GM12878 (cell line): Measurements from ENCODE around the gene GKN2. TPM values are rescaled to one million over a fixed set of nuclear protein-coding genes. Genes with fewer than 3 reads are reported as not detected.

Source experiments
- ATAC-seq: fragments of 200-7000 bp; cut with Tn5 transposase; 3 replicates; pipeline ENCODE4 v1.9.1; 2020; ENCODE audit warnings: mild to moderate bottlenecking, moderate library complexity
- BruUV-seq: library from RNA; stranded (reverse); fragments of 400-500 nt; replicated peaks from 2 replicates; lab custom pipeline; 2021; lab: Mats Ljungman, UMichigan
- CTCF ChIA-PET: fragments of 300-600 bp; sonication (Branson Sonifier 250); formaldehyde crosslinking; extraction: SDS; loops from one replicate; lab custom pipeline; 2021; ENCODE audit warnings: inconsistent platforms; lab: Yijun Ruan, JAX
- POLR2A ChIA-PET: fragments of 350-600 bp; formaldehyde crosslinking; extraction: SDS; loops from one replicate; lab custom pipeline; 2021; ENCODE audit warnings: inconsistent platforms; lab: Charles Lee
- RAD21 ChIA-PET: fragments of 300-600 bp; sonication (Branson Sonifier 250); formaldehyde crosslinking; loops from one replicate; lab custom pipeline; 2023; ENCODE audit warnings: antibody characterized with exemption; ENCODE audit not compliant: unreplicated experiment; lab: Charles Lee
- SMC1A ChIA-PET: fragments of 300-600 bp; sonication (Branson Sonifier 250); formaldehyde crosslinking; loops from one replicate; lab custom pipeline; 2023; ENCODE audit not compliant: unreplicated experiment, uncharacterized antibody; lab: Charles Lee
- DNase-seq: peaks from one replicate; pipeline ENCODE4 v3.0.0-alpha.2; 2011; ENCODE audit warnings: low read depth, low spot score
- FAIRE-seq: peaks from 3 replicates; lab custom pipeline; 2011; peaks lifted over from hg19 to GRCh38; lab: Jason Lieb, UNC
- H2AFZ ChIP-seq: 2 replicates; pipeline ENCODE4 v1.6.0; 2011; ENCODE audit warnings: low read depth, low read length, control low read depth; ENCODE audit not compliant: control insufficient read depth
- H3K27ac ChIP-seq: 2 replicates; pipeline ENCODE4 v1.5.1; 2011; ENCODE audit warnings: control low read depth; ENCODE audit not compliant: control insufficient read depth, insufficient read depth
- H3K27me3 ChIP-seq, 2 experiments: replicated peaks in 1 of 2; 2 replicates each; pipeline versions ENCODE4 v1.6.0 to v1.6.1; 2011; ENCODE audit warnings: low read length in 1 of 2; ENCODE audit not compliant: control insufficient read depth in 2 of 2, insufficient read depth in 2 of 2
- H3K36me3 ChIP-seq, 2 experiments: 2 replicates each; pipeline ENCODE4 v1.5.1; 2011; ENCODE audit warnings: low read length in 1 of 2; ENCODE audit not compliant: control insufficient read depth in 2 of 2, insufficient read depth in 2 of 2
- H3K4me1 ChIP-seq: 2 replicates; pipeline ENCODE4 v1.6.1; 2011; ENCODE audit warnings: mild to moderate bottlenecking, low read length, moderate library complexity, mixed read lengths; ENCODE audit not compliant: control insufficient read depth, insufficient read depth
- H3K4me2 ChIP-seq: 2 replicates; pipeline ENCODE4 v1.6.0; 2011; ENCODE audit warnings: control low read depth; ENCODE audit not compliant: control insufficient read depth, insufficient read depth
- H3K4me3 ChIP-seq: fragments of 200-600 bp; sonication (generic); 2 replicates; pipeline ENCODE4 v1.5.1; 2016
- H3K79me2 ChIP-seq: 2 replicates; pipeline ENCODE4 v1.6.0; 2011; ENCODE audit warnings: low read length; ENCODE audit not compliant: control insufficient read depth, insufficient read depth
- H3K9ac ChIP-seq: 2 replicates; pipeline ENCODE4 v1.8.0; 2011; ENCODE audit warnings: low read length, control low read depth, mixed read lengths; ENCODE audit not compliant: control insufficient read depth, insufficient read depth
- H3K9me3 ChIP-seq: replicated peaks from 3 replicates; pipeline ENCODE4 v1.5.1; 2011; ENCODE audit warnings: mild to moderate bottlenecking, low read length; ENCODE audit not compliant: control insufficient read depth, insufficient read depth
- H4K20me1 ChIP-seq: 2 replicates; pipeline ENCODE4 v1.6.0; 2011; ENCODE audit not compliant: control insufficient read depth, insufficient read depth
- BRCA1 ChIP-seq: IDR thresholded peaks from 2 replicates; pipeline ENCODE4 v1.6.1; 2011; ENCODE audit warnings: low read depth, low read length, improper control_type of control experiment
- CBX3 ChIP-seq: fragments of 200-600 bp; sonication (generic); IDR thresholded peaks from 2 replicates; pipeline ENCODE4 v1.6.1; 2016; ENCODE audit warnings: low read depth, borderline replicate concordance
- CREM ChIP-seq: IDR thresholded peaks from 2 replicates; pipeline ENCODE4 v1.6.1; 2014; ENCODE audit warnings: antibody characterized with exemption, low read depth
- EZH2 ChIP-seq: IDR thresholded peaks from 2 replicates; pipeline ENCODE4 v1.6.1; 2012; ENCODE audit warnings: low read depth, mild to moderate bottlenecking, control low read depth, inconsistent platforms, low read length, borderline replicate concordance; ENCODE audit not compliant: control insufficient read depth
- FOS ChIP-seq: IDR thresholded peaks from 3 replicates; pipeline ENCODE4 v1.6.1; 2011; ENCODE audit warnings: borderline replicate concordance; ENCODE audit not compliant: insufficient read length; ENCODE audit errors: extremely low read depth
- FOXK2 ChIP-seq: fragments of 450-650 bp; IDR thresholded peaks from 2 replicates; pipeline ENCODE4 v1.6.1; 2017; ENCODE audit warnings: mild to moderate bottlenecking, moderate library complexity
- IKZF2 ChIP-seq, 2 experiments: fragments of 450-650 bp; IDR thresholded peaks; 2 replicates each; pipeline ENCODE4 v1.6.1; 2017; ENCODE audit warnings: mild to moderate bottlenecking in 2 of 2, moderate library complexity in 2 of 2
- KDM1A ChIP-seq: fragments of 200-600 bp; sonication (generic); IDR thresholded peaks from 2 replicates; pipeline ENCODE4 v1.6.1; 2016; ENCODE audit warnings: borderline replicate concordance
- LARP7 ChIP-seq: fragments of 450-650 bp; IDR thresholded peaks from 2 replicates; pipeline ENCODE4 v1.6.1; 2017; ENCODE audit warnings: mild to moderate bottlenecking
- MTA2 ChIP-seq: fragments of 450-650 bp; IDR thresholded peaks from 2 replicates; pipeline ENCODE4 v1.6.1; 2016; ENCODE audit warnings: low read depth, mild to moderate bottlenecking, moderate library complexity
- RAD51 ChIP-seq: fragments of 450-650 bp; IDR thresholded peaks from 2 replicates; pipeline ENCODE4 v1.6.1; 2016; ENCODE audit warnings: moderate library complexity, mild to moderate bottlenecking, inconsistent platforms
- SMARCA5 ChIP-seq: fragments of 450-650 bp; IDR thresholded peaks from 2 replicates; pipeline ENCODE4 v1.6.1; 2017; ENCODE audit warnings: mild to moderate bottlenecking
- STAT1 ChIP-seq: fragments of 450-650 bp; conservative IDR thresholded peaks from 2 replicates; pipeline ENCODE4 v1.6.1; 2014; ENCODE audit warnings: antibody characterized with exemption, mild to moderate bottlenecking
- SUPT20H ChIP-seq: IDR thresholded peaks from 2 replicates; pipeline ENCODE4 v1.6.1; 2011; ENCODE audit warnings: low read depth, mild to moderate bottlenecking, low read length, moderate library complexity, borderline replicate concordance; ENCODE audit not compliant: control insufficient read depth
- WGBS: methylation state at CpG from one replicate; pipeline ENCODE4 v1.1.6; 2016; ENCODE audit warnings: low lambda C conversion rate; ENCODE audit not compliant: insufficient replicate concordance, insufficient coverage; ENCODE audit errors: missing lambda C conversion rate; 5-methylcytosine and 5-hydroxymethylcytosine counted together
- in situ Hi-C: fragments of 300-500 bp; cut with MboI; formaldehyde crosslinking; loops from 9 replicates; pipeline ENCODE4 v1.14.3; 2018; ENCODE audit warnings: mixed read lengths
- intact Hi-C: fragments of 100-400 bp; cut with micrococcal nuclease; formaldehyde crosslinking; loops from one replicate; pipeline ENCODE4 v1.14.2; 2022; ENCODE audit not compliant: unreplicated experiment
- polyA plus RNA-seq, 11 experiments: library from polyadenylated mRNA; depleted of rRNA in 4 of 11; unstranded in 6 of 11; stranded (reverse) in 5 of 11; fragments of >200 nt; fragmentation: Nextera tagmentation in 4 of 11; fragmentation: Illumina TruSeq in 1 of 11; extraction: Ambion mirVana in 4 of 11; extraction: Trizol in 1 of 11; gene quantifications; 1 replicate in 1 of 11; 2 replicates in 10 of 11; pipeline versions ENCODE4 v1.2.1 to v1.2.3, GENCODE V29; 2011 to 2016; ENCODE audit warnings: inconsistent platforms in 2 of 11, missing spikeins in 2 of 11, low read depth in 1 of 11
- total RNA-seq, 4 experiments: library from RNA; depleted of rRNA in 3 of 4; stranded (reverse); fragments of >200 nt in 3 of 4; fragmentation: Illumina TruSeq in 1 of 4; extraction: Trizol in 1 of 4; gene quantifications; 2 replicates each; pipeline versions ENCODE4 v1.2.1 to v1.2.3, GENCODE V29; 2013 to 2021
- TF ChIP-seq, protein P1 (sequence below): fragments of 450-650 bp; conservative IDR thresholded peaks from 2 replicates; pipeline ENCODE4 v1.6.1; 2017; ENCODE audit warnings: mild to moderate bottlenecking, moderate library complexity
- TF ChIP-seq, protein P2 (sequence below): IDR thresholded peaks from 2 replicates; pipeline ENCODE4 v1.6.1; 2012; ENCODE audit warnings: low read depth, low read length, improper control_type of control experiment
- TF ChIP-seq, protein P3 (sequence below): fragments of 150-350 bp; IDR thresholded peaks from 2 replicates; pipeline ENCODE4 v1.6.1; 2014; ENCODE audit warnings: mild to moderate bottlenecking, low read depth, low read length

The GKN2 gene
- total and polyA plus RNA-seq, 10 of the 15 experiments (the other 5 are each of a cell fraction or from before 2014, with no cell fraction given): not detected

DNA sequence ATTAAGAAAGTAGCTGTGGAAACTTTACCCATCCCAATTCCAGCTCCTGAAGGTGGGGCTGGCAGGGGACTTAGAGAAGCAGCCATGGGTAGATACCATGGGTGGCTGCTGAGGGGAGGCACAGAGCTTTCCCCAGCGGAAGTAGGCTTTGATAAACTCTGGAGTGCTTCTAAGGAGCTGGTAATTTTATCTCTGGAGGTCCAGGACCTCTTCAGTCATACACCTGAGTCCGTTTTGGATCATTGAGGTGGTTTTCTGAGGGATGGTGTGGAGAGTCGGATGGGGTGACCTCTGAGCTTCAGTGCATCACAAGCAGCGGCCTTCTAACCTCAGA, 44.8 kb downstream of the GKN2 start (continued):
- TF ChIP-seq, protein P1, sequence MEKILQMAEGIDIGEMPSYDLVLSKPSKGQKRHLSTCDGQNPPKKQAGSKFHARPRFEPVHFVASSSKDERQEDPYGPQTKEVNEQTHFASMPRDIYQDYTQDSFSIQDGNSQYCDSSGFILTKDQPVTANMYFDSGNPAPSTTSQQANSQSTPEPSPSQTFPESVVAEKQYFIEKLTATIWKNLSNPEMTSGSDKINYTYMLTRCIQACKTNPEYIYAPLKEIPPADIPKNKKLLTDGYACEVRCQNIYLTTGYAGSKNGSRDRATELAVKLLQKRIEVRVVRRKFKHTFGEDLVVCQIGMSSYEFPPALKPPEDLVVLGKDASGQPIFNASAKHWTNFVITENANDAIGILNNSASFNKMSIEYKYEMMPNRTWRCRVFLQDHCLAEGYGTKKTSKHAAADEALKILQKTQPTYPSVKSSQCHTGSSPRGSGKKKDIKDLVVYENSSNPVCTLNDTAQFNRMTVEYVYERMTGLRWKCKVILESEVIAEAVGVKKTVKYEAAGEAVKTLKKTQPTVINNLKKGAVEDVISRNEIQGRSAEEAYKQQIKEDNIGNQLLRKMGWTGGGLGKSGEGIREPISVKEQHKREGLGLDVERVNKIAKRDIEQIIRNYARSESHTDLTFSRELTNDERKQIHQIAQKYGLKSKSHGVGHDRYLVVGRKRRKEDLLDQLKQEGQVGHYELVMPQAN: no peak
- no peak for TF ChIP-seq IKZF2 (IDR thresholded peaks at IDR 0.05)

DNA sequence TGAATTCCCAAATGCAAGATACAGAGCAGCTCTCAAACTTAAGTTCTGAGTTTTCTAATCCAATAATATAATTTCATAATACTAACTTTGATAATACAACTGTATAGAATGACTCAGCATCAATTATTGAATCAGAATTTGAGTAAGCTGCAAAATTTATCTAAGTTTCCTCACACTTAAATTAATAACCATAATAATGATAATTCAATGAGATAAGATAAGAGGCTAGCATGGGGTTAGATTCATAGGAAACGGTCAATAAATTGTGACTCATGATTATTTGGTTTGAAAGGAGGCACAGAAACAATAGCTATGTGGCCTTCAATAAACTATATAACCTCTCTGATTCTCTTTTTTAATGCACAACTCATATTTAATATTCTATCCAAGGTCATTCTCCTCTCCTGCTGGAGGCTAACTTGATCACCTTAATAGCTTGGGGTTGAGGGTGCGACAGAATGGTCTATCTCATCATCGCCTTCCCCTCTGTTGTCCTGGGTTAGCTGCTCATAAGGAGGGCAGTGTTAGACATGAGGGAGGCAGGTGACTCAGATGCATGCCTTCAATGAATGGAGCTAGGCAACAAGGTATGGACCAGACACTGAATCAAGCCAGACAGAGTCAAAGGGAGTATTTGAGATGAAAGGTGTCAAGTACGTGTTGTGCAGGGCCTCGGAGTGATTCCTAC, 45.3 kb downstream of the GKN2 start:
- ChIA-PET RAD21 (interaction anchor here (1.5 to 2.7 kb wide), 3 partner anchors 156 to 444 kb away, joined by 6 to 9 read pairs (median 7); no protein-coding TSS in a partner anchor), SMC1A (interaction anchor here (1.0 to 2.7 kb wide), 10 partner anchors 14 to 444 kb away, joined by 3 to 16 read pairs (median 4); partner anchors contain the start of genes APLF and FBXO48), CTCF (interaction anchor here (0.7 to 5.0 kb wide), 15 partner anchors 11 to 443 kb away, joined by 3 to 48 read pairs (median 4); partner anchors contain the start of genes APLF and FBXO48), POLR2A (no interaction called here)
- in situ Hi-C loops: loop anchor here (5.0 kb wide), 1 partner anchor 155 kb away; no protein-coding TSS in a partner anchor
- H3K9ac ChIP-seq: peak overlapping the region; percentile 12; the same call in 1 of the 2 replicates
- no peaks in the 10 kb centered on the region; the same call in 2 of the 3 replicates for H3K9me3 ChIP-seq
- H3K36me3 ChIP-seq: no peaks in the 10 kb centered on the region
- ATAC-seq (no peak), DNase-seq (no peak), FAIRE-seq (no peak)
- no peak overlapping the region for H3K4me3 ChIP-seq
- intact Hi-C loops: no loop called here
- H2AFZ ChIP-seq: peak overlapping the region; percentile 79
- BruUV-seq: no TSS peak
- no peak overlapping the region for H3K4me2 ChIP-seq
- H4K20me1 ChIP-seq: no peaks in the 10 kb centered on the region
- H3K4me1 ChIP-seq: peaks cover 16% of the 10 kb centered on the region
- WGBS: 89% methylated on average over 5 of the region's 5 CpGs
- H3K79me2 ChIP-seq: no peaks in the 10 kb centered on the region
- H3K27me3 ChIP-seq: no peaks in the 10 kb centered on the region
- H3K27ac ChIP-seq: peak overlapping the region; percentile 93
- TF ChIP-seq MTA2 (no peak), LARP7 (no peak), FOS (no peak), CREM (no peak), EZH2 (no peak), SMARCA5 (no peak), CBX3 (no peak), RAD51 (no peak), KDM1A (no peak), FOXK2 (no peak), BRCA1 (no peak), SUPT20H (no peak), STAT1 (no peak)
- TF ChIP-seq, protein P2, sequence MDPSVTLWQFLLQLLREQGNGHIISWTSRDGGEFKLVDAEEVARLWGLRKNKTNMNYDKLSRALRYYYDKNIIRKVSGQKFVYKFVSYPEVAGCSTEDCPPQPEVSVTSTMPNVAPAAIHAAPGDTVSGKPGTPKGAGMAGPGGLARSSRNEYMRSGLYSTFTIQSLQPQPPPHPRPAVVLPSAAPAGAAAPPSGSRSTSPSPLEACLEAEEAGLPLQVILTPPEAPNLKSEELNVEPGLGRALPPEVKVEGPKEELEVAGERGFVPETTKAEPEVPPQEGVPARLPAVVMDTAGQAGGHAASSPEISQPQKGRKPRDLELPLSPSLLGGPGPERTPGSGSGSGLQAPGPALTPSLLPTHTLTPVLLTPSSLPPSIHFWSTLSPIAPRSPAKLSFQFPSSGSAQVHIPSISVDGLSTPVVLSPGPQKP: no peak
- TF ChIP-seq, protein P3, sequence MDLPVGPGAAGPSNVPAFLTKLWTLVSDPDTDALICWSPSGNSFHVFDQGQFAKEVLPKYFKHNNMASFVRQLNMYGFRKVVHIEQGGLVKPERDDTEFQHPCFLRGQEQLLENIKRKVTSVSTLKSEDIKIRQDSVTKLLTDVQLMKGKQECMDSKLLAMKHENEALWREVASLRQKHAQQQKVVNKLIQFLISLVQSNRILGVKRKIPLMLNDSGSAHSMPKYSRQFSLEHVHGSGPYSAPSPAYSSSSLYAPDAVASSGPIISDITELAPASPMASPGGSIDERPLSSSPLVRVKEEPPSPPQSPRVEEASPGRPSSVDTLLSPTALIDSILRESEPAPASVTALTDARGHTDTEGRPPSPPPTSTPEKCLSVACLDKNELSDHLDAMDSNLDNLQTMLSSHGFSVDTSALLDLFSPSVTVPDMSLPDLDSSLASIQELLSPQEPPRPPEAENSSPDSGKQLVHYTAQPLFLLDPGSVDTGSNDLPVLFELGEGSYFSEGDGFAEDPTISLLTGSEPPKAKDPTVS: no peak
